Retinal pigment epithelial cell (primary cell): ENCODE data around the gene FBXL7.

ENCODE experiments used
- DNase-seq: peaks from one replicate; pipeline ENCODE4 v3.0.0-alpha.2; 2010; ENCODE audit warnings: low read depth
- H3K4me3 ChIP-seq: 2 replicates; pipeline ENCODE4 v1.5.1; 2011; ENCODE audit warnings: mild to moderate bottlenecking, low read length, control low read depth, moderate library complexity
- CTCF ChIP-seq: conservative IDR thresholded peaks from 2 replicates; pipeline ENCODE4 v1.5.1; 2011; ENCODE audit warnings: low read depth, low read length, control low read depth, inconsistent platforms

The FBXL7 gene

GRCh38 chr5:15601853-15602252 is 101.9 kb downstream of the FBXL7 start:
- TF ChIP-seq CTCF = no peak
- no peak for DNase-seq
- no peak overlapping the region for H3K4me3 ChIP-seq

GRCh38 chr5:15604986-15605385 is 105.0 kb downstream of the FBXL7 start:
- DNase-seq = no peak
- TF ChIP-seq CTCF = no peak
- H3K4me3 ChIP-seq = no peak overlapping the region

- H3K4me3 ChIP-seq = no peak overlapping the region
- no peak for DNase-seq
- no peak for TF ChIP-seq CTCF
These were observed 106.2 kb downstream of the FBXL7 start for GRCh38 chr5:15606197-15606596.

GRCh38 chr5:15607076-15607475 is 107.1 kb downstream of the FBXL7 start:
- no peak for TF ChIP-seq CTCF
- DNase-seq = no peak
- no peak overlapping the region for H3K4me3 ChIP-seq

- TF ChIP-seq CTCF = no peak
- H3K4me3 ChIP-seq = no peak overlapping the region
- no peak for DNase-seq
These were observed 109.2 kb downstream of the FBXL7 start for GRCh38 chr5:15609076-15609725.

- no peak for TF ChIP-seq CTCF
- no peak overlapping the region for H3K4me3 ChIP-seq
These were observed 110.2 kb downstream of the FBXL7 start for GRCh38 chr5:15610216-15610615.

GRCh38 chr5:15611008-15611407 is 111.0 kb downstream of the FBXL7 start:
- no peak for TF ChIP-seq CTCF
- H3K4me3 ChIP-seq = no peak overlapping the region
- no peak for DNase-seq

More at GRCh38 chr5:15610216-15610615, 110.2 kb downstream of the FBXL7 start:
- no peak for DNase-seq
